GM19099 (cell line): ENCODE results near the gene RRBP1.

ENCODE experiments used
- POLR2A ChIP-seq: IDR thresholded peaks from 3 replicates; pipeline ENCODE4 v1.6.1; 2011; ENCODE audit warnings: low read depth; ENCODE audit not compliant: insufficient read length; ENCODE audit errors: extremely low read depth

Gene RRBP1

GRCh38 chr20:17694767-17695166, 12.7 kb upstream of the RRBP1 start:
- no peak for TF ChIP-seq POLR2A

GRCh38 chr20:17693444-17694001, 11.5 kb upstream of the RRBP1 start:
- TF ChIP-seq POLR2A = no peak

- TF ChIP-seq POLR2A = no peak
Measured at GRCh38 chr20:17691758-17692157, 9.7 kb upstream of the RRBP1 start.

GRCh38 chr20:17690144-17690543, 8.1 kb upstream of the RRBP1 start:
- no peak for TF ChIP-seq POLR2A

GRCh38 chr20:17688965-17689364, 6.9 kb upstream of the RRBP1 start:
- no peak for TF ChIP-seq POLR2A

GRCh38 chr20:17687800-17688199, 5.8 kb upstream of the RRBP1 start:
- TF ChIP-seq POLR2A = no peak

GRCh38 chr20:17685168-17685567, 3.1 kb upstream of the RRBP1 start:
- no peak for TF ChIP-seq POLR2A

- no peak for TF ChIP-seq POLR2A
Measured at GRCh38 chr20:17684077-17684888, 2.2 kb upstream of the RRBP1 start.

GRCh38 chr20:17683218-17684076, 1.4 kb upstream of the RRBP1 start:
- TF ChIP-seq POLR2A = no peak

GRCh38 chr20:17682889-17683198, 802 bp upstream of the RRBP1 start:
- no peak for TF ChIP-seq POLR2A

GRCh38 chr20:17681726-17682102, 328 bp downstream of the RRBP1 start:
- no peak for TF ChIP-seq POLR2A

GRCh38 chr20:17680836-17681725, 961 bp downstream of the RRBP1 start:
- TF ChIP-seq POLR2A = no peak

GRCh38 chr20:17679941-17680835, 1.9 kb downstream of the RRBP1 start:
- no peak for TF ChIP-seq POLR2A

- TF ChIP-seq POLR2A = no peak
Measured at GRCh38 chr20:17678886-17679285, 3.2 kb downstream of the RRBP1 start.

- no peak for TF ChIP-seq POLR2A
Measured at GRCh38 chr20:17678295-17678694, 3.7 kb downstream of the RRBP1 start.

- TF ChIP-seq POLR2A = no peak
Measured at GRCh38 chr20:17676942-17677341, 5.1 kb downstream of the RRBP1 start.
